Subcutaneous adipose tissue (tissue), 4 donors: ENCODE data around the gene SURF1. TPM values are rescaled to one million over a fixed set of nuclear protein-coding genes. Genes with fewer than 3 reads are reported as not detected.

Experiments
- total RNA-seq, 4 donors: library from RNA; depleted of rRNA; stranded (reverse); fragments of >200 nt; gene quantifications; one replicate each; pipeline ENCODE4 v1.1.0, GENCODE V29; 2016
- TF ChIP-seq, protein P1 (sequence below): fragments of 450-650 bp; IDR thresholded peaks from one replicate; pipeline ENCODE4 v1.5.1; 2016; ENCODE audit warnings: low read depth, mild to moderate bottlenecking, control low read depth, antibody characterized with exemption, moderate library complexity

The SURF1 gene
- total RNA-seq, 4 donors from 2014 or later = 42.7 to 62.5 (median 59.4) TPM

DNA sequence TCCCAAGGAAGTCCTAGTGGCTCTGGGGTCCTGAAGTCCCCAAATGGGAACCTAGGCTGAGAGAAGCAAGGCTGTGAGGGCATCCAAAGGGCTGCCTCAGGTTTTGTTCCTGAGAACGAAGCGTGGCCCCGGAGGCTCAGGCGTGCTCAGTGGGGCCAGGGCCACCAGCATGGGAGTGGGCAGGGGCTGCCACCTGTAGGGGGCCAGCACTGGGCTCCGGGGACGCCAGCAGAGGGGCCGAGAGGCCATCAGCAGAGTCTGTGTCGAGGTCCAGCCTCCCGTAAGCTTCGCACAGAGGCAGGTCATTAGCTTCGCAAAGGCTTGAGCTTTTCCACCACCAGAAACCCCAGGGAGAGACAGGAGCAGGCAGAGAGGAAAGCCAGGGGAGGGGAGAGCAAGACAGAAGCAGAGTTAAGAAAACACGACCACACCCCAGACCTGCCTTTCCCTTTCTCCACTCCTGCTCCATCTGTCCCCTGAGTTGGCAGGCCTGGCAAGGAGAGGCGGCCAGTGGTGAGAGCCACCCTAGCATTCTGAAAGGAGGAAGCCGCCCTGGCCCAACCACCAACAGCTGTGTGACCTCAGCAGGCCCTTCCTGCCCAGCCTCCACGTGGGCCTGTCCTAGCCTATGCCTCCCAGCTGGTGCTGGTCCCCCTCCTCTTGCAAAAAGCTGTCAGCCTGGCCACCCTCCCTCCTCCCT, 14.8 kb downstream of the SURF1 start:
- TF ChIP-seq, protein P1, sequence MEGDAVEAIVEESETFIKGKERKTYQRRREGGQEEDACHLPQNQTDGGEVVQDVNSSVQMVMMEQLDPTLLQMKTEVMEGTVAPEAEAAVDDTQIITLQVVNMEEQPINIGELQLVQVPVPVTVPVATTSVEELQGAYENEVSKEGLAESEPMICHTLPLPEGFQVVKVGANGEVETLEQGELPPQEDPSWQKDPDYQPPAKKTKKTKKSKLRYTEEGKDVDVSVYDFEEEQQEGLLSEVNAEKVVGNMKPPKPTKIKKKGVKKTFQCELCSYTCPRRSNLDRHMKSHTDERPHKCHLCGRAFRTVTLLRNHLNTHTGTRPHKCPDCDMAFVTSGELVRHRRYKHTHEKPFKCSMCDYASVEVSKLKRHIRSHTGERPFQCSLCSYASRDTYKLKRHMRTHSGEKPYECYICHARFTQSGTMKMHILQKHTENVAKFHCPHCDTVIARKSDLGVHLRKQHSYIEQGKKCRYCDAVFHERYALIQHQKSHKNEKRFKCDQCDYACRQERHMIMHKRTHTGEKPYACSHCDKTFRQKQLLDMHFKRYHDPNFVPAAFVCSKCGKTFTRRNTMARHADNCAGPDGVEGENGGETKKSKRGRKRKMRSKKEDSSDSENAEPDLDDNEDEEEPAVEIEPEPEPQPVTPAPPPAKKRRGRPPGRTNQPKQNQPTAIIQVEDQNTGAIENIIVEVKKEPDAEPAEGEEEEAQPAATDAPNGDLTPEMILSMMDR = no peak

DNA sequence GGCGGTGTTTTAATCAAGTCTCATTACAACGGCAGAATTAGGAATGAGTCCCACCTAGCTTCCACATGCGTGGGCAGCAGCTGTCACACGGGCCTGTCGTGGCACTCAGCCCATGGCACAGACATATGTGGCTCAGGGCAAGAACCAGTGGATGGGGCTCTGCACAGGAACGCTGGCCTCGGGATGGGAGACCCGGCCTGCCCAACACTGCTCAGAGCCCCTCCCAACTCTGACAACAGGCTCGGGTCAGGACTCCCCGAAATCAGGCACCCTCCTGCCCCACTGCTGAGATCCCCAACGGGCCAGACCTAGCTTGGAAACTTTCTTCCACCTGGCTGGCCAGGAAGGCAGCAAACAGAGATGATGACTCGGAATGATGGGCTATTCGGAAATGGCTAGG, 15.4 kb downstream of the SURF1 start:
- TF ChIP-seq, protein P1 = no peak

DNA sequence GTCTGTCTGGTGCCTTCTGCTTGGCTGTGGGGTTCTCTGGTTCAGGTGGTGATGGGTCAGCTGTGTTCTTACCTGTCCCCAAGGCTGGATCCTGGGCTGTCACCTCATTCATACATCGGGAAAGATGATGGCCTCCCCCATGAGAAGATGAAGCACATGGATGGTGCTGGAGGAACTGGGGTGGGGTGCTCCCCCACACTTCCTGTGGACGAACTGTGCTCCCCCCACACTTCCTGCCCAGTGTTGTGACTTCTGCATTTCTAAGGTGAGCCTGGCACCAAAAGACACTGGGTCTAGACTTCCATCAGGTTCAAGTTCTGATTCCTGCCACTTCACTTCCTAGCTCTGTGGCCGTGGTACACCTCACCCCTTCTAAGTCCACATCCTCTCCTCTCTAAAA, 16.0 kb downstream of the SURF1 start:
- TF ChIP-seq, protein P1 = no peak

DNA sequence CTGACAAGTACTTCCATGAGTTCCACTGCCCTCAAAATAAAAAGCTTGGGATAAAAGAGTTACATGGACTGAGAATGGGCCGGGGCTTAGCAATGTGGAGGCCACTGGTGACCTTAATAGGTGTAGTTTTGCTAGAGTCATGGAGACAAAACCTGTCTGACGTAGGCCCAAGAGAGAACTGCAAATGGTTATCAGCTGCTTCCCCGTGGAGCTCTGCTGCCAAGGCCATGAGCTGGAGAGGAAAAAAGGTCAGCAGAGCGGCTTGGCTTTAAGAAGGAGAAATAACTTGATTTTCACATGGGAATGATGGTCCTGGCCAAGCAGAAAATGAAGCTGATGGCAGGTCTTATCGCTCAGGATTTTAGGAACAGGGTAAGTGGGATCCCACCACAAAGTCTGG, 16.6 kb downstream of the SURF1 start:
- TF ChIP-seq, protein P1 = no peak

DNA sequence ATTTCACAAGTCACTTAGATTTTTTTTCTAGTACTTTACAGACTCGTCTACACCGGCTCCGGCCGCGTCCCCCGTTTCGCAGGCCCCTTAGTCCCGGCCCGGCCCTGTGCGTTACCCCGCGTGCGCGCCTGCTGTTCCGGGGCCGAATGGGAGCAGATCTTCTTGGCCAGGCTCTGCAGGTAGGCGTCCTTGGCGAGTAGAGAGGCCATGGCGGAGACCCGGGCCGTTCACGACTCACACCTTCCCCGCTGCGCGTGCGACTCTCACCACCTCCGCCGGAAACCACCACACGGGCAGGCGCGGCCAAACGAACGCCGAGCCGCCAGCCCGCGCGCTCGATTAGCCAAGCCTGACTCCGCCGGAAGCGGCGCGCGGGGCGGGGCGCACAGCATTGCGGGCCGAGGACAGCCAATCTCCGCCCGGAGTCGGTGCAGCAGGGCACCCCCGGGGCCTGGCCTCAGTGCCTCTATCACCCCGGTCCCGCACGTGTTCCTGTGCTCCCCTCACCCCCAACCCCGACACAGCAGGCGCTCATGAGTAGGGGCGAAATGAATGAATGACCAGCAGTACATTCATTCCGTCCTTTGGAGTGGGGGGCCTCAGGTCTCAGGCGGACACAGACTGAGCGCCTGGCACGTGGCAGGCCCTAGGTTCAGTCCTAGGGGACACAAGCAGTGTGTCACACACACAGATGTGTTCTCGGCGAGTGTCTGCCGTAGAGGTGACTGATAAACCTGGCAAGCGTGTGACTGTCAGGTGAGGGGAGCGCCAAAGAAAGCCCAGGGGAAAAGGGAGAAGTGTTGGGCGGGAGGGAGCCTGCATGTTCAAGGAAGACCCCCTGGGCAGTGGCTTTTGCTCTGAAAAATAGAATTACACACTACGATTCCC, 20.1 kb downstream of the SURF1 start, which contains the start of gene SURF6:
Gene SURF6 (minus strand): TSS at position 265 of the 888 bp plus-strand sequence. CDS start 56 bp downstream, at position 209.
- TF ChIP-seq, protein P1 = no peak

DNA sequence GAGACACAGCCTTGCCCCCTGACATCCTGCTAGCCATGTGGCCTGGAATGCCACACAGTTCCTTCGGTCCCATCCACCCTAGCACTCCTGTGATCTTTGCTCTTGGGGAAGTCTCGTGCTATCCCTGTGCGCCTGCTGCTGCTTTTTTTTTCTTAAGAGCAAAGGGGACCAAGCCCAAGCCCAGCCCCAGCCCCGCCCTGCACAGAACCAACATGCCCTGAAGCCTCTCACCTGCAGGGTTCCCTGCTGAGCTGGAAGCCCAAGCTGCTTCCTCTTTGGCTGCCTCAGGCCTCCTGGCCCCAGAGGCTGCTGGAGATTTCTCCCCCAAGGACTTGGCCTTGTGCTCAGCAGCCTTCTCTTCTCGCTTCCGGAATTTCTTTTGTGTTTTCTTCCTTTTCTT, 22.1 kb downstream of the SURF1 start:
- TF ChIP-seq, protein P1 = no peak

DNA sequence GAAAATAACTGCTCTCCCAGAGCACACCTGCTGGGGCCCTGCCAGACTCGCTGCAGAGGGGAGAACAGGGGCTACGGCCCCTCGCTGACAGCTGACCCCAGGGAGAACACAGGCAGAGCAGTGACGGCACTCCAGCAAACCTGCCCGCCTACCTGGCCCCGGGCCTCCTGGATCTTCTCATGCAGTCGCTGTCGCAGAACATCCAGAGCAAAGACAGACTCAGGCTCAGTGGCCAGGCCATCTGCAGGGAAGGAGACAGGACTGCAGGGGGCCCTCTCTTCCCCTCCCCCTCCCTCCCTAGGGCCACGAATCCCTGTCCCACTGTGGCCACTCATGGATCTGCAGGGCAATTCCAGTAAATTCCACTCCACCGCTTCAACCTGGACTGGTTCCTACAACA, 22.7 kb downstream of the SURF1 start:
- TF ChIP-seq, protein P1 = no peak
